H1 (cell line): ENCODE data around the gene NUP210. TPM values are rescaled to one million over a fixed set of nuclear protein-coding genes. Genes with fewer than 3 reads are reported as not detected.

ENCODE experiments used
- CTCF ChIA-PET: fragments of 300-600 bp; sonication (Branson Sonifier 250); formaldehyde crosslinking; loops from one replicate; lab custom pipeline; 2021; ENCODE audit not compliant: partially characterized antibody; lab: Charles Lee
- POLR2A ChIA-PET: fragments of 300-600 bp; sonication (Branson Sonifier 250); formaldehyde crosslinking; loops from one replicate; lab custom pipeline; 2021; ENCODE audit warnings: inconsistent platforms; ENCODE audit not compliant: partially characterized antibody; lab: Charles Lee
- DNase-seq, 2 experiments: peaks; one replicate each; pipeline versions ENCODE4 v3.0.0 to v3.0.0-alpha.2; 2010 to 2022; ENCODE audit warnings: low spot score in 2 of 2, low read depth in 1 of 2, mixed read lengths in 1 of 2
- FAIRE-seq: peaks from 2 replicates; lab custom pipeline; 2011; peaks lifted over from hg19 to GRCh38; lab: Jason Lieb, UNC
- H2AFZ ChIP-seq: 2 replicates; pipeline ENCODE4 v1.8.1; 2012; ENCODE audit warnings: low read length, inconsistent platforms
- H2AK5ac ChIP-seq: 2 replicates; pipeline ENCODE4 v1.6.1; 2013; ENCODE audit warnings: low read depth, low read length
- H2BK120ac ChIP-seq: replicated peaks from 2 replicates; pipeline ENCODE3; 2013; ENCODE audit warnings: low read depth, low read length, inconsistent platforms
- H2BK12ac ChIP-seq: 2 replicates; pipeline ENCODE4 v1.6.1; 2013; ENCODE audit warnings: low read depth, low read length
- H2BK15ac ChIP-seq: 2 replicates; pipeline ENCODE4 v1.6.1; 2013; ENCODE audit warnings: low read length
- H2BK20ac ChIP-seq: 2 replicates; pipeline ENCODE4 v1.6.1; 2013; ENCODE audit warnings: low read length
- H2BK5ac ChIP-seq: 2 replicates; pipeline ENCODE4 v1.6.1; 2013; ENCODE audit warnings: low read depth, low read length
- H3K14ac ChIP-seq: 2 replicates; pipeline ENCODE4 v1.6.1; 2013; ENCODE audit warnings: inconsistent platforms; ENCODE audit not compliant: insufficient read length
- H3K18ac ChIP-seq: 2 replicates; pipeline ENCODE4 v1.6.1; 2013; ENCODE audit warnings: low read length; ENCODE audit errors: extremely low read depth
- H3K23ac ChIP-seq: 2 replicates; pipeline ENCODE4 v1.6.1; 2013; ENCODE audit warnings: inconsistent platforms; ENCODE audit not compliant: insufficient read length
- H3K23me2 ChIP-seq: 2 replicates; pipeline ENCODE4 v1.6.1; 2013; ENCODE audit warnings: low read depth, low read length
- H3K27ac ChIP-seq: 2 replicates; pipeline ENCODE4 v1.6.1; 2011; ENCODE audit warnings: low read depth, low read length, inconsistent platforms
- H3K27me3 ChIP-seq, 4 experiments: replicated peaks in 1 of 4; 1 replicate in 1 of 4; 2 replicates in 3 of 4; pipeline versions ENCODE4 v1.6.1 to v1.8.1; 2011 to 2013; ENCODE audit warnings: low read length in 3 of 4, mild to moderate bottlenecking in 3 of 4, inconsistent platforms in 2 of 4, mixed read lengths in 2 of 4, moderate library complexity in 1 of 4; ENCODE audit not compliant: control insufficient read depth in 3 of 4, insufficient read depth in 3 of 4; ENCODE audit errors: extremely low read depth in 1 of 4
- H3K36me3 ChIP-seq, 4 experiments: 2 replicates each; pipeline versions ENCODE4 v1.6.1 to v1.8.1; 2011 to 2013; ENCODE audit warnings: mild to moderate bottlenecking in 4 of 4, low read length in 3 of 4, moderate library complexity in 2 of 4, control low read depth in 1 of 4, inconsistent platforms in 1 of 4; ENCODE audit not compliant: insufficient read depth in 4 of 4, control insufficient read depth in 2 of 4
- H3K4ac ChIP-seq: replicated peaks from 2 replicates; pipeline ENCODE3; 2013; ENCODE audit warnings: low read length, low read depth, mixed read lengths, inconsistent platforms; ENCODE audit not compliant: insufficient read length
- H3K4me1 ChIP-seq, 4 experiments: replicated peaks in 1 of 4; 1 replicate in 1 of 4; 2 replicates in 3 of 4; pipeline versions ENCODE4 v1.6.1 to v1.8.1; 2011 to 2013; ENCODE audit warnings: low read length in 3 of 4, inconsistent platforms in 2 of 4, mixed read lengths in 1 of 4; ENCODE audit not compliant: insufficient read depth in 4 of 4, control insufficient read depth in 3 of 4
- H3K4me2 ChIP-seq, 2 experiments: 2 replicates each; pipeline versions ENCODE4 v1.6.1 to v1.8.1; 2011 to 2013; ENCODE audit warnings: low read depth in 2 of 2, low read length in 2 of 2, control low read depth in 1 of 2, inconsistent platforms in 1 of 2, mild to moderate bottlenecking in 1 of 2; ENCODE audit not compliant: insufficient read depth in 1 of 2
- H3K4me3 ChIP-seq, 4 experiments: fragments of 200-600, 300-600 bp in 1 of 4; sonication (generic), shearing (Covaris generic), sonication (Bioruptor Twin) in 1 of 4; 2 replicates each; pipeline versions ENCODE4 v1.5.1 to v1.8.1; 2011 to 2016; ENCODE audit warnings: low read length in 4 of 4, low read depth in 3 of 4, control low read depth in 2 of 4, inconsistent platforms in 2 of 4, mild to moderate bottlenecking in 2 of 4, mixed read lengths in 1 of 4, moderate library complexity in 1 of 4; ENCODE audit not compliant: insufficient read depth in 2 of 4; ENCODE audit errors: extremely low read depth in 1 of 4
- H3K56ac ChIP-seq: replicated peaks from 2 replicates; pipeline ENCODE3; 2013; ENCODE audit warnings: low read depth, mild to moderate bottlenecking, mixed read lengths, low read length, inconsistent platforms; ENCODE audit not compliant: insufficient read length
- H3K79me1 ChIP-seq: 2 replicates; pipeline ENCODE4 v1.6.1; 2013; ENCODE audit warnings: low read depth, low read length, control low read depth
- H3K79me2 ChIP-seq, 2 experiments: 2 replicates each; pipeline versions ENCODE4 v1.6.1 to v1.8.1; 2012 to 2013; ENCODE audit warnings: low read length in 2 of 2, mild to moderate bottlenecking in 2 of 2, inconsistent platforms in 1 of 2; ENCODE audit not compliant: insufficient read depth in 2 of 2, control insufficient read depth in 1 of 2
- H3K9ac ChIP-seq, 4 experiments: replicated peaks in 1 of 4; 1 replicate in 1 of 4; 2 replicates in 3 of 4; pipeline versions ENCODE4 v1.6.1 to v1.8.1; 2011 to 2013; ENCODE audit warnings: low read depth in 3 of 4, low read length in 3 of 4, control low read depth in 2 of 4, mild to moderate bottlenecking in 2 of 4, moderate library complexity in 2 of 4, inconsistent platforms in 1 of 4; ENCODE audit errors: extremely low read depth in 1 of 4
- H3K9me3 ChIP-seq, 2 experiments: 2 replicates each; pipeline versions ENCODE4 v1.6.1 to v1.8.1; 2012 to 2013; ENCODE audit warnings: mild to moderate bottlenecking in 2 of 2, moderate library complexity in 2 of 2, control low read depth in 1 of 2, inconsistent platforms in 1 of 2, low read depth in 1 of 2, low read length in 1 of 2, mixed read lengths in 1 of 2; ENCODE audit not compliant: insufficient read depth in 2 of 2
- H4K20me1 ChIP-seq, 2 experiments: replicated peaks in 1 of 2; 2 replicates each; pipeline versions ENCODE3 to v1.8.1; 2011 to 2013; ENCODE audit warnings: inconsistent platforms in 2 of 2, low read length in 2 of 2, mild to moderate bottlenecking in 1 of 2; ENCODE audit not compliant: insufficient read depth in 2 of 2, control insufficient read depth in 1 of 2
- H4K5ac ChIP-seq: 2 replicates; pipeline ENCODE4 v1.6.1; 2013; ENCODE audit warnings: low read length, low read depth, mixed read lengths, inconsistent platforms; ENCODE audit not compliant: insufficient read length
- H4K8ac ChIP-seq: 2 replicates; pipeline ENCODE4 v1.8.0; 2013; ENCODE audit warnings: mild to moderate bottlenecking, moderate library complexity, low read length, inconsistent platforms; ENCODE audit not compliant: insufficient read depth; ENCODE audit errors: extremely low read depth
- H4K91ac ChIP-seq: replicated peaks from 2 replicates; pipeline ENCODE3; 2013; ENCODE audit warnings: low read length, mixed read lengths, inconsistent platforms; ENCODE audit not compliant: insufficient read length
- ASH2L ChIP-seq: fragments of 200-600, 300-600 bp; sonication (generic); IDR thresholded peaks from one replicate; pipeline ENCODE4 v1.7.1; 2017; ENCODE audit warnings: low read length
- BACH1 ChIP-seq: IDR thresholded peaks from 2 replicates; pipeline ENCODE4 v1.6.1; 2012; ENCODE audit warnings: low read length, improper control_type of control experiment
- CEBPB ChIP-seq: IDR thresholded peaks from 2 replicates; pipeline ENCODE4 v1.6.1; 2012; ENCODE audit warnings: low read depth, low read length
- CHD1 ChIP-seq: IDR thresholded peaks from 2 replicates; pipeline ENCODE4 v1.6.1; 2012; ENCODE audit warnings: low read depth, low read length, improper control_type of control experiment
- CREB1 ChIP-seq: IDR thresholded peaks from 2 replicates; pipeline ENCODE4 v1.6.1; 2012; ENCODE audit warnings: inconsistent platforms
- CTBP2 ChIP-seq: IDR thresholded peaks from 2 replicates; pipeline ENCODE4 v1.7.0; 2011; ENCODE audit warnings: borderline replicate concordance, mild to moderate bottlenecking, moderate library complexity, mixed read lengths, low read length; ENCODE audit not compliant: insufficient read depth, insufficient read length
- EGR1 ChIP-seq: IDR thresholded peaks from 2 replicates; pipeline ENCODE4 v1.6.1; 2011; ENCODE audit warnings: low read depth, low read length, borderline replicate concordance
- GABPA ChIP-seq: IDR thresholded peaks from 2 replicates; pipeline ENCODE4 v1.6.1; 2011; ENCODE audit warnings: mild to moderate bottlenecking, low read length, moderate library complexity, borderline replicate concordance; ENCODE audit not compliant: insufficient read depth
- GTF2F1 ChIP-seq: IDR thresholded peaks from 2 replicates; pipeline ENCODE4 v1.6.1; 2012; ENCODE audit warnings: low read depth, low read length, improper control_type of control experiment, borderline replicate concordance
- JUND ChIP-seq: IDR thresholded peaks from 2 replicates; pipeline ENCODE4 v1.6.1; 2011; ENCODE audit warnings: mild to moderate bottlenecking, improper control_type of control experiment, low read length
- KDM5A ChIP-seq: fragments of 200-600 bp; IDR thresholded peaks from 2 replicates; pipeline ENCODE4 v1.7.1; 2012; ENCODE audit warnings: mild to moderate bottlenecking, low read length, inconsistent platforms, mixed read lengths
- RAD21 ChIP-seq, 2 experiments: IDR thresholded peaks in 1 of 2; conservative IDR thresholded peaks in 1 of 2; 2 replicates each; pipeline ENCODE4 v1.6.1; 2011; ENCODE audit warnings: low read depth in 2 of 2, low read length in 2 of 2, improper control_type of control experiment in 1 of 2, inconsistent platforms in 1 of 2, mild to moderate bottlenecking in 1 of 2, moderate library complexity in 1 of 2
- RFX5 ChIP-seq: IDR thresholded peaks from 2 replicates; pipeline ENCODE4 v1.6.1; 2011; ENCODE audit warnings: low read depth, low read length, improper control_type of control experiment, borderline replicate concordance
- SUZ12 ChIP-seq: fragments of 200-600 bp; sonication (generic); IDR thresholded peaks from 2 replicates; pipeline ENCODE4 v1.6.1; 2012; ENCODE audit warnings: mild to moderate bottlenecking, inconsistent platforms, low read length, moderate library complexity, mixed read lengths
- polyA plus RNA-seq, 7 experiments: library from polyadenylated mRNA; depleted of rRNA in 3 of 7; stranded (reverse) in 5 of 7; unstranded in 2 of 7; fragments of >200 nt in 5 of 7; fragments of 200-250 nt in 2 of 7; gene quantifications; 1 replicate in 5 of 7; 2 replicates in 1 of 7; 4 replicates in 1 of 7; pipeline versions ENCODE4 v1.2.1 to v1.2.3, GENCODE V29; 2011 to 2013; ENCODE audit warnings: missing spikeins in 2 of 7, mixed read lengths in 2 of 7
- total RNA-seq: library from RNA; stranded (reverse); fragmentation: NEBNext Ultra II Directional; extraction: Animal tissue kit (Norgen Biotek cat#: 25700); gene quantifications from 2 replicates; pipeline ENCODE4 v1.2.1, GENCODE V29; 2021

NUP210 gene
- total and polyA plus RNA-seq, 2 of the 8 experiments (the other 6 are each of a cell fraction or from before 2014, with no cell fraction given): 51.0 to 53.7 TPM

DNA sequence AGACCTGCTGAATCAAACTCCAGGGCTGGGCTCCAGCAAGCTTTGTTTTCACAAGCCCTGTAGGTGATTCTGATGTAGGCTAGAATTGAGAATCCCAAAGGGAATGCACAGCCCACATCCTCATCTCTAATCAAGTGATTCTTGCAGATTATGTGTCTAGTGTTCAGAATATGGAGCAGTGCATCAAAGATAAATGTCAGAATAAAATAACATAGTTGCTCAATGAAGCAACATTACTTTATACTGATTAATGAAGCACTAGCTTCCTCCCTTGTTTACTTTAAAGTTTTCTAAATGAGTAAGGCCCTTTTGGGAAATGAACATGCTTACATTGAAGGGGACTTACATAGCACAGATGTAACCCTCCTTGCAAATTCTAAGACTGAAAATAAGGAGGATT, 39.2 kb downstream of the NUP210 start:
- Histone ChIP-seq H2BK5ac (no peak overlapping the region), H2BK20ac (no peak overlapping the region), H2BK12ac (no peak overlapping the region), H3K4ac (no peak overlapping the region), H3K27me3 (no peaks in the 10 kb centered on the region), H3K4me1 (no peaks in the 10 kb centered on the region), H3K18ac (no peak overlapping the region), H2BK15ac (no peak overlapping the region), H3K79me2 (no peaks in the 10 kb centered on the region), H3K4me2 (no peak overlapping the region), H4K8ac (no peak overlapping the region), H3K9ac (no peak overlapping the region), H2AK5ac (no peak overlapping the region), H3K14ac (no peak overlapping the region), H4K20me1 (peaks cover 0 to 3% of the 10 kb centered on the region in 2 experiments), H2AFZ (no peak overlapping the region), H3K23me2 (no peaks in the 10 kb centered on the region), H3K4me3 (no peak overlapping the region), H3K27ac (no peak overlapping the region), H3K36me3 (peaks cover 8 to 41% (median 15%) of the 10 kb centered on the region in 4 experiments), H4K91ac (no peak overlapping the region), H3K23ac (no peak overlapping the region), H3K9me3 (no peaks in the 10 kb centered on the region), H3K79me1 (no peaks in the 10 kb centered on the region), H4K5ac (no peak overlapping the region), H3K56ac (no peak overlapping the region), H2BK120ac (no peak overlapping the region)
- FAIRE-seq: no peak
- POLR2A ChIA-PET: interaction anchor here (1.6 kb wide), 1 partner anchor 16 kb away, joined by 4 read pairs; no protein-coding TSS in a partner anchor
- DNase-seq: no peak
- CTCF ChIA-PET: interaction anchor here (1.4 to 6.9 kb wide), 3 partner anchors 11 to 71 kb away, joined by 3 to 40 read pairs (median 9); no protein-coding TSS in a partner anchor
- TF ChIP-seq EGR1 (no peak), ASH2L (no peak), BACH1 (no peak), KDM5A (no peak), CHD1 (no peak), RAD21 (IDR thresholded peaks at IDR 0.05 in 1 of 2, conservative IDR thresholded peaks at IDR 0.05 in 1 of 2; ENCODE audit: low read depth in 2 of 2, low read length in 2 of 2) (no peak), CREB1 (no peak), CEBPB (no peak), CTBP2 (no peak), GABPA (no peak), SUZ12 (no peak), JUND (no peak), GTF2F1 (no peak), RFX5 (no peak)
